HCT116 (cell line): ENCODE results near the gene GPR31.
"Not testable (repeated sequence)": the region's sequence is repeated elsewhere in the genome, so short reads cannot be mapped to it uniquely, and the experiment has no call there.

Experiments
- CEBPB ChIP-seq: IDR thresholded peaks from 2 replicates; pipeline ENCODE4 v1.6.1; 2012; ENCODE audit warnings: low read depth
- EZH2 ChIP-seq: fragments of 200-600 bp; sonication (generic); IDR thresholded peaks from 2 replicates; pipeline ENCODE4 v1.6.1; 2017; ENCODE audit warnings: antibody characterized with exemption, mixed run types
- FOSL1 ChIP-seq: IDR thresholded peaks from 2 replicates; pipeline ENCODE4 v1.6.1; 2012; ENCODE audit warnings: low read depth
- POLR2A ChIP-seq: IDR thresholded peaks from 2 replicates; pipeline ENCODE4 v1.7.0; 2011; ENCODE audit warnings: borderline replicate concordance; ENCODE audit not compliant: insufficient read depth, insufficient read length; ENCODE audit errors: extremely low read depth
- SP1 ChIP-seq: IDR thresholded peaks from 2 replicates; pipeline ENCODE4 v1.6.1; 2012; ENCODE audit warnings: low read depth
- ZNF274 ChIP-seq: fragments of 200-500 bp; sonication (Bioruptor generic); IDR thresholded peaks from 2 replicates; pipeline ENCODE4 v1.6.1; 2014; ENCODE audit warnings: mild to moderate bottlenecking, low read depth, low read length, inconsistent platforms
- TF ChIP-seq, protein P1 (sequence below), 3 experiments: fragments of 200-600 bp in 1 of 3; sonication (generic) in 1 of 3; IDR thresholded peaks in 2 of 3; conservative IDR thresholded peaks in 1 of 3; 2 replicates each; pipeline ENCODE4 v1.5.1; 2012 to 2017; ENCODE audit warnings: low read depth in 2 of 3, low read length in 2 of 3, antibody characterized with exemption in 1 of 3, borderline replicate concordance in 1 of 3, control low read depth in 1 of 3, mild to moderate bottlenecking in 1 of 3, mixed read lengths in 1 of 3, mixed run types in 1 of 3, moderate library complexity in 1 of 3; ENCODE audit not compliant: insufficient read depth in 1 of 3
- TF ChIP-seq, protein P2 (sequence below): IDR thresholded peaks from 2 replicates; pipeline ENCODE4 v1.6.1; 2011; ENCODE audit warnings: mild to moderate bottlenecking, low read length, moderate library complexity; ENCODE audit not compliant: insufficient replicate concordance; ENCODE audit errors: extremely low read depth
- TF ChIP-seq, protein P3 (sequence below): IDR thresholded peaks from 2 replicates; pipeline ENCODE4 v1.6.1; 2012

DNA sequence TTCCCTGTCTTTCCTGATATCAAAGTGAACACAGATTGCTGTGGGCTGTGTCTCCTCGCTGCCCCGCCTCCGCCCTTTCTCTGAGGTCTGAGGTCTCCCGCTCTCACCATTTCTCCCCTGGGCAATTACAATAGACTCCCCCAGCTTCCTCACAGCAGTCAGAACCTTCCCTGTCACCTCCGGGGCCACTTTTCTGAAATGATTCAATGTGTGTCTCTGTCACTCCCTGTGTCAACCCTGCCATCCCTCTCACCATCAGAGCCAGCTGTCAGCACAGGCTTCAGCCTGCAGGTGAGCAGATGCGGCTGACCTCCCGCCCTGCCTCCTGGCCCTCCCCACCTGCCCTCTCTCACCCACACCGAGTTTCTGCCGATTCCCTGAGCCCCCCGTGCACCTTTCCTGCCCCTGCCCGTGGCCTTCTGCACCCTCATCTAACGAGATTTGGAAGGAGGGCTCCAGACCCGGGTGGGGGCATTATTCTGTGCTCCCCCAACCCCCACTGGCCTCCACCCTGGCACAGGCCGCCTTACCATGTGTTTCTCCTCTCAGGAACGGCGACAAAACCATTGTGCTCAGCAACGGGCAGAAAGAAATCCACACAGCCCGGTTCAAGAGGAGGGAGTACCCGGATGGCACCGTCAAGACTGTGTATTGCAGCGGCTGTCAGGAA, 38.3 kb upstream of the GPR31 start:
- TF ChIP-seq, protein P1, sequence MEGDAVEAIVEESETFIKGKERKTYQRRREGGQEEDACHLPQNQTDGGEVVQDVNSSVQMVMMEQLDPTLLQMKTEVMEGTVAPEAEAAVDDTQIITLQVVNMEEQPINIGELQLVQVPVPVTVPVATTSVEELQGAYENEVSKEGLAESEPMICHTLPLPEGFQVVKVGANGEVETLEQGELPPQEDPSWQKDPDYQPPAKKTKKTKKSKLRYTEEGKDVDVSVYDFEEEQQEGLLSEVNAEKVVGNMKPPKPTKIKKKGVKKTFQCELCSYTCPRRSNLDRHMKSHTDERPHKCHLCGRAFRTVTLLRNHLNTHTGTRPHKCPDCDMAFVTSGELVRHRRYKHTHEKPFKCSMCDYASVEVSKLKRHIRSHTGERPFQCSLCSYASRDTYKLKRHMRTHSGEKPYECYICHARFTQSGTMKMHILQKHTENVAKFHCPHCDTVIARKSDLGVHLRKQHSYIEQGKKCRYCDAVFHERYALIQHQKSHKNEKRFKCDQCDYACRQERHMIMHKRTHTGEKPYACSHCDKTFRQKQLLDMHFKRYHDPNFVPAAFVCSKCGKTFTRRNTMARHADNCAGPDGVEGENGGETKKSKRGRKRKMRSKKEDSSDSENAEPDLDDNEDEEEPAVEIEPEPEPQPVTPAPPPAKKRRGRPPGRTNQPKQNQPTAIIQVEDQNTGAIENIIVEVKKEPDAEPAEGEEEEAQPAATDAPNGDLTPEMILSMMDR (IDR thresholded peaks at IDR 0.05 in 2 of 3, conservative IDR thresholded peaks at IDR 0.05 in 1 of 3; ENCODE audit: borderline replicate concordance in 1 of 3, insufficient read depth in 1 of 3, low read depth in 2 of 3, low read length in 2 of 3): not testable (repeated sequence)
- not testable (repeated sequence) for TF ChIP-seq EZH2, SP1, ZNF274, FOSL1, POLR2A, CEBPB
- TF ChIP-seq, protein P2, sequence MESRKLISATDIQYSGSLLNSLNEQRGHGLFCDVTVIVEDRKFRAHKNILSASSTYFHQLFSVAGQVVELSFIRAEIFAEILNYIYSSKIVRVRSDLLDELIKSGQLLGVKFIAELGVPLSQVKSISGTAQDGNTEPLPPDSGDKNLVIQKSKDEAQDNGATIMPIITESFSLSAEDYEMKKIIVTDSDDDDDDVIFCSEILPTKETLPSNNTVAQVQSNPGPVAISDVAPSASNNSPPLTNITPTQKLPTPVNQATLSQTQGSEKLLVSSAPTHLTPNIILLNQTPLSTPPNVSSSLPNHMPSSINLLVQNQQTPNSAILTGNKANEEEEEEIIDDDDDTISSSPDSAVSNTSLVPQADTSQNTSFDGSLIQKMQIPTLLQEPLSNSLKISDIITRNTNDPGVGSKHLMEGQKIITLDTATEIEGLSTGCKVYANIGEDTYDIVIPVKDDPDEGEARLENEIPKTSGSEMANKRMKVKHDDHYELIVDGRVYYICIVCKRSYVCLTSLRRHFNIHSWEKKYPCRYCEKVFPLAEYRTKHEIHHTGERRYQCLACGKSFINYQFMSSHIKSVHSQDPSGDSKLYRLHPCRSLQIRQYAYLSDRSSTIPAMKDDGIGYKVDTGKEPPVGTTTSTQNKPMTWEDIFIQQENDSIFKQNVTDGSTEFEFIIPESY: not testable (repeated sequence)
- TF ChIP-seq, protein P3, sequence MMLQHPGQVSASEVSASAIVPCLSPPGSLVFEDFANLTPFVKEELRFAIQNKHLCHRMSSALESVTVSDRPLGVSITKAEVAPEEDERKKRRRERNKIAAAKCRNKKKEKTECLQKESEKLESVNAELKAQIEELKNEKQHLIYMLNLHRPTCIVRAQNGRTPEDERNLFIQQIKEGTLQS: not testable (repeated sequence)
